Measurements from ENCODE around the gene PIK3C2G.

The PIK3C2G gene

GRCh38 chr12:18261273-18261672 is at the start of gene PIK3C2G:
PIK3C2G (plus strand) TSS chr12:18261518; CDS start chr12:18282082, 20,564 bp downstream.
- H3K27ac ChIP-seq (ENCODE audit: low read length): no peak within 1 kb of the TSS
- H3K9me3 ChIP-seq (ENCODE audit: control insufficient read depth in 2 of 2, low read length in 2 of 2): no peaks in the 10 kb centered on the region
- no peaks in the 10 kb centered on the region for H3K36me3 ChIP-seq (ENCODE audit: control insufficient read depth in 2 of 2, insufficient read depth in 2 of 2, low read length in 2 of 2)
- H3K9ac ChIP-seq (ENCODE audit: low read length in 2 of 2): no peak within 1 kb of the TSS
- no peak within 1 kb of the TSS for H3K4me3 ChIP-seq (ENCODE audit: low read length in 2 of 2)
- no peaks in the 10 kb centered on the region for H3K4me1 ChIP-seq (ENCODE audit: control insufficient read depth, insufficient read depth, low read length)
- no peaks in the 10 kb centered on the region for H3K27me3 ChIP-seq (ENCODE audit: control insufficient read depth in 1 of 2, insufficient read depth in 2 of 2, low read length in 2 of 2)

- Histone ChIP-seq H3K27ac (ENCODE audit: low read length) (no peak overlapping the region), H3K27me3 (ENCODE audit: control insufficient read depth in 1 of 2, insufficient read depth in 2 of 2, low read length in 2 of 2) (no peaks in the 10 kb centered on the region), H3K4me3 (ENCODE audit: low read length in 2 of 2) (no peak overlapping the region), H3K36me3 (ENCODE audit: control insufficient read depth in 2 of 2, insufficient read depth in 2 of 2, low read length in 2 of 2) (no peaks in the 10 kb centered on the region), H3K9ac (ENCODE audit: low read length in 2 of 2) (no peak overlapping the region), H3K9me3 (ENCODE audit: control insufficient read depth in 2 of 2, low read length in 2 of 2) (no peaks in the 10 kb centered on the region), H3K4me1 (ENCODE audit: control insufficient read depth, insufficient read depth, low read length) (no peaks in the 10 kb centered on the region)
Observed at GRCh38 chr12:18217966-18218365, 43.4 kb upstream of the PIK3C2G start.

- Histone ChIP-seq H3K36me3 (ENCODE audit: control insufficient read depth in 2 of 2, insufficient read depth in 2 of 2, low read length in 2 of 2) (no peaks in the 10 kb centered on the region), H3K9ac (ENCODE audit: low read length in 2 of 2) (no peak overlapping the region), H3K27me3 (ENCODE audit: control insufficient read depth in 1 of 2, insufficient read depth in 2 of 2, low read length in 2 of 2) (no peaks in the 10 kb centered on the region), H3K4me1 (ENCODE audit: control insufficient read depth, insufficient read depth, low read length) (no peaks in the 10 kb centered on the region), H3K4me3 (ENCODE audit: low read length in 2 of 2) (no peak overlapping the region), H3K27ac (ENCODE audit: low read length) (no peak overlapping the region), H3K9me3 (ENCODE audit: control insufficient read depth in 2 of 2, low read length in 2 of 2) (no peaks in the 10 kb centered on the region)
Observed at GRCh38 chr12:18221726-18222125, 39.6 kb upstream of the PIK3C2G start.

GRCh38 chr12:18222699-18223098 is 38.6 kb upstream of the PIK3C2G start:
- Histone ChIP-seq H3K27ac (ENCODE audit: low read length) (no peak overlapping the region), H3K4me3 (ENCODE audit: low read length in 2 of 2) (no peak overlapping the region), H3K9me3 (ENCODE audit: control insufficient read depth in 2 of 2, low read length in 2 of 2) (no peaks in the 10 kb centered on the region), H3K4me1 (ENCODE audit: control insufficient read depth, insufficient read depth, low read length) (no peaks in the 10 kb centered on the region), H3K9ac (ENCODE audit: low read length in 2 of 2) (no peak overlapping the region), H3K27me3 (ENCODE audit: control insufficient read depth in 1 of 2, insufficient read depth in 2 of 2, low read length in 2 of 2) (no peaks in the 10 kb centered on the region), H3K36me3 (ENCODE audit: control insufficient read depth in 2 of 2, insufficient read depth in 2 of 2, low read length in 2 of 2) (no peaks in the 10 kb centered on the region)

GRCh38 chr12:18224745-18225144 is 36.6 kb upstream of the PIK3C2G start:
- H3K4me3 ChIP-seq (ENCODE audit: low read length in 2 of 2): no peak overlapping the region
- H3K4me1 ChIP-seq (ENCODE audit: control insufficient read depth, insufficient read depth, low read length): no peaks in the 10 kb centered on the region
- H3K27me3 ChIP-seq (ENCODE audit: control insufficient read depth in 1 of 2, insufficient read depth in 2 of 2, low read length in 2 of 2): no peaks in the 10 kb centered on the region
- H3K9me3 ChIP-seq (ENCODE audit: control insufficient read depth in 2 of 2, low read length in 2 of 2): no peaks in the 10 kb centered on the region
- H3K36me3 ChIP-seq (ENCODE audit: control insufficient read depth in 2 of 2, insufficient read depth in 2 of 2, low read length in 2 of 2): no peaks in the 10 kb centered on the region
- H3K27ac ChIP-seq (ENCODE audit: low read length): no peak overlapping the region
- H3K9ac ChIP-seq (ENCODE audit: low read length in 2 of 2): no peak overlapping the region

- H3K27me3 ChIP-seq (ENCODE audit: control insufficient read depth in 1 of 2, insufficient read depth in 2 of 2, low read length in 2 of 2): no peaks in the 10 kb centered on the region
- H3K9ac ChIP-seq (ENCODE audit: low read length in 2 of 2): no peak overlapping the region
- no peak overlapping the region for H3K27ac ChIP-seq (ENCODE audit: low read length)
- H3K4me3 ChIP-seq (ENCODE audit: low read length in 2 of 2): no peak overlapping the region
- no peaks in the 10 kb centered on the region for H3K36me3 ChIP-seq (ENCODE audit: control insufficient read depth in 2 of 2, insufficient read depth in 2 of 2, low read length in 2 of 2)
- no peaks in the 10 kb centered on the region for H3K9me3 ChIP-seq (ENCODE audit: control insufficient read depth in 2 of 2, low read length in 2 of 2)
- H3K4me1 ChIP-seq (ENCODE audit: control insufficient read depth, insufficient read depth, low read length): no peaks in the 10 kb centered on the region
Observed at GRCh38 chr12:18239526-18239925, 21.8 kb upstream of the PIK3C2G start.

GRCh38 chr12:18242380-18243089 is 18.8 kb upstream of the PIK3C2G start:
- no peaks in the 10 kb centered on the region for H3K27me3 ChIP-seq (ENCODE audit: control insufficient read depth in 1 of 2, insufficient read depth in 2 of 2, low read length in 2 of 2)
- no peak overlapping the region for H3K9ac ChIP-seq (ENCODE audit: low read length in 2 of 2)
- H3K27ac ChIP-seq (ENCODE audit: low read length): no peak overlapping the region
- H3K4me3 ChIP-seq (ENCODE audit: low read length in 2 of 2): no peak overlapping the region
- no peaks in the 10 kb centered on the region for H3K36me3 ChIP-seq (ENCODE audit: control insufficient read depth in 2 of 2, insufficient read depth in 2 of 2, low read length in 2 of 2)
- H3K9me3 ChIP-seq (ENCODE audit: control insufficient read depth in 2 of 2, low read length in 2 of 2): no peaks in the 10 kb centered on the region
- H3K4me1 ChIP-seq (ENCODE audit: control insufficient read depth, insufficient read depth, low read length): no peaks in the 10 kb centered on the region

DNA sequence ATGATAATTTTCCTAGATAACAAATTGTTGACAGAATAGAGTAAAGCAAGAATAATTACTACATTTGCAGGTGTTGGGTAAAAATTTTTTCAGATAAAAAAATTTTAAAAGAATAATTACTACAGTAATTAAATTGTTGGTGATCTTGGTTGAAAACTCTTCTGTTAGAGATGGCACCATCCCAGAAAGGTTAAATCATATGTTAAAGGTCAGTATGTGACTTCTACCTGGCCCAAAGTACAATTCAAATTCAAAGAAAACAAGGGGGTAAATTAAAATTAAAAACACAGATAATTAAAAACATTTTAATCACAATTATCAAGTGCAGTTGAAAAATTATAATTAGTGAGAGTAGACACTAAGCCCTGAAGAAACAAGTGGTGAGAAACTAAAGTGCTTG is 18.1 kb upstream of the PIK3C2G start:
- Histone ChIP-seq H3K9ac (ENCODE audit: low read length in 2 of 2) (no peak overlapping the region), H3K36me3 (ENCODE audit: control insufficient read depth in 2 of 2, insufficient read depth in 2 of 2, low read length in 2 of 2) (no peaks in the 10 kb centered on the region), H3K27ac (ENCODE audit: low read length) (no peak overlapping the region)

DNA sequence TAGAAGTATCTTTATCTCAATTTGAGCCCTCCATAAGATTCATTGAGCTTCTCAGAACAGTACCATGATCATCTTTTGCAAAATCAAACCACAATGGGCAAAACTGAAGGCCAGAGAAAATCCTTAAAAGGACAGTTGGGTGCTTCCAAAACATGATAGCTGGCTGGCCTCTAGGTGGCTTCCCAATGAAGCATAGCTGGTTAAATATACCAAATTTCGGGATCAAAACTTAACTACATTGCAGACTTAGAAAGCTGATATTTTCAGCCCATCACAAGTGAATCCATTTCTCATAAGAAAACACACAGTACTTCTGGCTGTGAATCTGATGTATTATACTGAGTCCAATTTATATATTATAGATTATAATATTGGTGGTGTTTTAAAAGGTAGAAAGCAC is 15.3 kb upstream of the PIK3C2G start:
- no peak overlapping the region for H3K27ac ChIP-seq (ENCODE audit: low read length)
- no peaks in the 10 kb centered on the region for H3K4me1 ChIP-seq (ENCODE audit: control insufficient read depth, insufficient read depth, low read length)
- H3K4me3 ChIP-seq (ENCODE audit: low read length in 2 of 2): no peak overlapping the region
- H3K9ac ChIP-seq (ENCODE audit: low read length in 2 of 2): no peak overlapping the region
- no peaks in the 10 kb centered on the region for H3K9me3 ChIP-seq (ENCODE audit: control insufficient read depth in 2 of 2, low read length in 2 of 2)
- H3K36me3 ChIP-seq (ENCODE audit: control insufficient read depth in 2 of 2, insufficient read depth in 2 of 2, low read length in 2 of 2): no peaks in the 10 kb centered on the region
- H3K27me3 ChIP-seq (ENCODE audit: control insufficient read depth in 1 of 2, insufficient read depth in 2 of 2, low read length in 2 of 2): no peaks in the 10 kb centered on the region

More for the DNA sequence above, 18.1 kb upstream of the PIK3C2G start:
- H3K9me3 ChIP-seq (ENCODE audit: control insufficient read depth in 2 of 2, low read length in 2 of 2): no peaks in the 10 kb centered on the region
- no peak overlapping the region for H3K4me3 ChIP-seq (ENCODE audit: low read length in 2 of 2)
- no peaks in the 10 kb centered on the region for H3K27me3 ChIP-seq (ENCODE audit: control insufficient read depth in 1 of 2, insufficient read depth in 2 of 2, low read length in 2 of 2)
- H3K4me1 ChIP-seq (ENCODE audit: control insufficient read depth, insufficient read depth, low read length): no peaks in the 10 kb centered on the region

DNA sequence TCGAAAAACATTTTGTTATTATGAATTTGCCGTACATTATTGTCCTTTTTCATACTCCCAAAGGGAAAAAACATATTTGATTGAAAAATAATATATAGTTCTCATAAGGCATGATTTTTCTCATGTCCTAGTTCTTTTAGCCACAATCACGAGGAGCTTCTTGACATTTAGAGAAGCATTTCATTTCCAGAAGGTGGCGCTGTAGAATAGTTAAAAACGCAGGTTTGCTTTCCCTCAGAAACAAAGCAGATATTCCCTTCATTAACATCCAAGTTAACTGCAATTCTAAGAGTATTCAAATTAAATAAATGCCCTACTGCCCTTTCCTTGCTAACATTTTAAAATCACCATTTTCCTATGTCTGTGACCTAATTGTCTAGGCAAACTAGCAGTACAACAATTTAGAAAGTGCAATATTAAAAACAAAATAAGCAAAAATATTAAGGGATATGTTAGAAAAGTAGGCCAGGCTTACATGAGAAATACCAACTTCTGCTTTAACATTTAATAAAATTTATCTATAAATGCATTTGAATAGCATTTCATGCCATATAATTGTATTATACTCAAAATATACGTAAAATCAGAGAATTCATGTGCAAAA is 10.9 kb upstream of the PIK3C2G start:
- no peaks in the 10 kb centered on the region for H3K4me1 ChIP-seq (ENCODE audit: control insufficient read depth, insufficient read depth, low read length)
- H3K27ac ChIP-seq (ENCODE audit: low read length): no peak overlapping the region
- H3K9me3 ChIP-seq (ENCODE audit: control insufficient read depth in 2 of 2, low read length in 2 of 2): no peaks in the 10 kb centered on the region
- H3K27me3 ChIP-seq (ENCODE audit: control insufficient read depth in 1 of 2, insufficient read depth in 2 of 2, low read length in 2 of 2): no peaks in the 10 kb centered on the region
- H3K4me3 ChIP-seq (ENCODE audit: low read length in 2 of 2): no peak overlapping the region
- no peak overlapping the region for H3K9ac ChIP-seq (ENCODE audit: low read length in 2 of 2)
- no peaks in the 10 kb centered on the region for H3K36me3 ChIP-seq (ENCODE audit: control insufficient read depth in 2 of 2, insufficient read depth in 2 of 2, low read length in 2 of 2)

DNA sequence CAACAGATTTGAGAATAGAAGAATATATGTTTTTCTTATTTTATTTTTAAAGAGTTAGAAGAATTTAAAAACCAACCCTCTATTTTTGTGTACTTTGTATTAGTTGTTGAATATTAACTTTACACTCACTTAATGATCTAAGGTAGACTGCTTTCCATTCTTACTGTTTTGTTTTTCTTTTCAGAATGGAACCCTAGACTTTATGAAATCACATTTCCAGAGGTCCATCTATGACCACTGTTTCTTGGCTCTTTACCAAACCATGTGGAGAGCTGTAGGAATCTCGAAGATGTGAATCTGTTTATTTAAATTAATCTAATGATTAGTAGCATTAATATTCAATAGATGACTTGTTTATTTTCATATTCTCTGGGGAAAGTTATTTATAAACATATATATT is 7.2 kb upstream of the PIK3C2G start:
- H3K4me1 ChIP-seq (ENCODE audit: control insufficient read depth, insufficient read depth, low read length): no peaks in the 10 kb centered on the region
- no peaks in the 10 kb centered on the region for H3K36me3 ChIP-seq (ENCODE audit: control insufficient read depth in 2 of 2, insufficient read depth in 2 of 2, low read length in 2 of 2)
- no peak overlapping the region for H3K27ac ChIP-seq (ENCODE audit: low read length)
- H3K9me3 ChIP-seq (ENCODE audit: control insufficient read depth in 2 of 2, low read length in 2 of 2): no peaks in the 10 kb centered on the region
- no peak overlapping the region for H3K9ac ChIP-seq (ENCODE audit: low read length in 2 of 2)
- no peak overlapping the region for H3K4me3 ChIP-seq (ENCODE audit: low read length in 2 of 2)
- no peaks in the 10 kb centered on the region for H3K27me3 ChIP-seq (ENCODE audit: control insufficient read depth in 1 of 2, insufficient read depth in 2 of 2, low read length in 2 of 2)
